ENCODE results near the gene GK. TPM values are rescaled to one million over a fixed set of nuclear protein-coding genes. Genes with fewer than 3 reads are reported as not detected.

The GK gene
- total RNA-seq, 1 experiment from 2014 or later, result 1.7 TPM

DNA sequence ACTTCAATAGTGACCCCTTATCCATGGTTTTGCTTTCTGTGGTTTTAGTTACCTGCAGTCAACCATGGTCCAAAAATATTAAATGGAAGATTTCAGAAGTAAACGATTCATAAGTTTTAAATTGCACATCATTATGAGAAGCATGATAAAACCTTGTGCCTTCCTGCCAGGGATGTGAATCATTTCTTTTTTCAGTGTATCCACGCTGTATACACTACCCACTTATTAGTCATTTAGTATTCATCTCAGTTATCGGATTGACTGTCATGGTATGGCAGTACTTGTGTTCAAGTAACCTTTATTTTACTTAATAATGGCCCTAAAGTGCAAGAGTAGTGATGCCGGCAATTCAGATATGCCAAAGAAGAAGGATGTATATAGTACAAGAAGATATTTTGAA lies 38.0 kb upstream of the GK start:
- H3K4me3 ChIP-seq (ENCODE audit: low read depth in 2 of 2, low read length in 2 of 2), result no peak overlapping the region
- ChIA-PET POLR2A (no interaction called here), CTCF (no interaction called here)
- ATAC-seq (no peak), DNase-seq (ENCODE audit: low read depth, low spot score) (no peak)
- no peak for TF ChIP-seq SIN3A (IDR thresholded peaks at IDR 0.05; ENCODE audit: borderline replicate concordance, insufficient read depth, low read depth, low read length)
- TF ChIP-seq TCF7L2 (IDR thresholded peaks at IDR 0.05; ENCODE audit: low read depth, low read length), result no peak
- TF ChIP-seq POLR2AphosphoS5 (IDR thresholded peaks at IDR 0.05; ENCODE audit: low read depth, low read length), result no peak
- TF ChIP-seq, protein P1, sequence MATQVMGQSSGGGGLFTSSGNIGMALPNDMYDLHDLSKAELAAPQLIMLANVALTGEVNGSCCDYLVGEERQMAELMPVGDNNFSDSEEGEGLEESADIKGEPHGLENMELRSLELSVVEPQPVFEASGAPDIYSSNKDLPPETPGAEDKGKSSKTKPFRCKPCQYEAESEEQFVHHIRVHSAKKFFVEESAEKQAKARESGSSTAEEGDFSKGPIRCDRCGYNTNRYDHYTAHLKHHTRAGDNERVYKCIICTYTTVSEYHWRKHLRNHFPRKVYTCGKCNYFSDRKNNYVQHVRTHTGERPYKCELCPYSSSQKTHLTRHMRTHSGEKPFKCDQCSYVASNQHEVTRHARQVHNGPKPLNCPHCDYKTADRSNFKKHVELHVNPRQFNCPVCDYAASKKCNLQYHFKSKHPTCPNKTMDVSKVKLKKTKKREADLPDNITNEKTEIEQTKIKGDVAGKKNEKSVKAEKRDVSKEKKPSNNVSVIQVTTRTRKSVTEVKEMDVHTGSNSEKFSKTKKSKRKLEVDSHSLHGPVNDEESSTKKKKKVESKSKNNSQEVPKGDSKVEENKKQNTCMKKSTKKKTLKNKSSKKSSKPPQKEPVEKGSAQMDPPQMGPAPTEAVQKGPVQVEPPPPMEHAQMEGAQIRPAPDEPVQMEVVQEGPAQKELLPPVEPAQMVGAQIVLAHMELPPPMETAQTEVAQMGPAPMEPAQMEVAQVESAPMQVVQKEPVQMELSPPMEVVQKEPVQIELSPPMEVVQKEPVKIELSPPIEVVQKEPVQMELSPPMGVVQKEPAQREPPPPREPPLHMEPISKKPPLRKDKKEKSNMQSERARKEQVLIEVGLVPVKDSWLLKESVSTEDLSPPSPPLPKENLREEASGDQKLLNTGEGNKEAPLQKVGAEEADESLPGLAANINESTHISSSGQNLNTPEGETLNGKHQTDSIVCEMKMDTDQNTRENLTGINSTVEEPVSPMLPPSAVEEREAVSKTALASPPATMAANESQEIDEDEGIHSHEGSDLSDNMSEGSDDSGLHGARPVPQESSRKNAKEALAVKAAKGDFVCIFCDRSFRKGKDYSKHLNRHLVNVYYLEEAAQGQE (IDR thresholded peaks at IDR 0.05; ENCODE audit: insufficient read depth in 1 of 2, low read depth in 2 of 2, low read length in 1 of 2), result no peak
- TF ChIP-seq, protein P2, sequence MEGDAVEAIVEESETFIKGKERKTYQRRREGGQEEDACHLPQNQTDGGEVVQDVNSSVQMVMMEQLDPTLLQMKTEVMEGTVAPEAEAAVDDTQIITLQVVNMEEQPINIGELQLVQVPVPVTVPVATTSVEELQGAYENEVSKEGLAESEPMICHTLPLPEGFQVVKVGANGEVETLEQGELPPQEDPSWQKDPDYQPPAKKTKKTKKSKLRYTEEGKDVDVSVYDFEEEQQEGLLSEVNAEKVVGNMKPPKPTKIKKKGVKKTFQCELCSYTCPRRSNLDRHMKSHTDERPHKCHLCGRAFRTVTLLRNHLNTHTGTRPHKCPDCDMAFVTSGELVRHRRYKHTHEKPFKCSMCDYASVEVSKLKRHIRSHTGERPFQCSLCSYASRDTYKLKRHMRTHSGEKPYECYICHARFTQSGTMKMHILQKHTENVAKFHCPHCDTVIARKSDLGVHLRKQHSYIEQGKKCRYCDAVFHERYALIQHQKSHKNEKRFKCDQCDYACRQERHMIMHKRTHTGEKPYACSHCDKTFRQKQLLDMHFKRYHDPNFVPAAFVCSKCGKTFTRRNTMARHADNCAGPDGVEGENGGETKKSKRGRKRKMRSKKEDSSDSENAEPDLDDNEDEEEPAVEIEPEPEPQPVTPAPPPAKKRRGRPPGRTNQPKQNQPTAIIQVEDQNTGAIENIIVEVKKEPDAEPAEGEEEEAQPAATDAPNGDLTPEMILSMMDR (IDR thresholded peaks at IDR 0.05), result no peak
- H3K36me3 ChIP-seq (ENCODE audit: control insufficient read depth, insufficient read depth, low read length), result no peaks in the 10 kb centered on the region
- no peak overlapping the region for H3K27ac ChIP-seq (ENCODE audit: low read length)
- H3K9me3 ChIP-seq (ENCODE audit: control insufficient read depth, insufficient read depth, low read depth, low read length), result no peaks in the 10 kb centered on the region
- intact Hi-C loops (cut with micrococcal nuclease; ENCODE audit: unreplicated experiment), result no loop called here
- no peaks in the 10 kb centered on the region for H3K27me3 ChIP-seq (ENCODE audit: control insufficient read depth, insufficient read depth, low read length)
- BruUV-seq (replicated peaks), result no TSS peak
- H3K4me1 ChIP-seq (ENCODE audit: control insufficient read depth, insufficient read depth, low read length), result no peaks in the 10 kb centered on the region
- in situ Hi-C loops (cut with HindIII; ENCODE audit: low pct_unique_long_range_greater_than_20kb, low sequenced_read_pairs), result no loop called here

- POLR2A ChIA-PET, result no interaction called here
Observed at GRCh38 chrX:30618160-30618765, 35.0 kb upstream of the GK start.

More at GRCh38 chrX:30618160-30618765, 35.0 kb upstream of the GK start:
- no peak overlapping the region for H3K4me3 ChIP-seq (ENCODE audit: low read depth in 2 of 2, low read length in 2 of 2)
- H3K27ac ChIP-seq (ENCODE audit: low read length), result no peak overlapping the region
- in situ Hi-C loops (cut with HindIII; ENCODE audit: low pct_unique_long_range_greater_than_20kb, low sequenced_read_pairs) (no loop called here), intact Hi-C loops (cut with micrococcal nuclease; ENCODE audit: unreplicated experiment) (no loop called here)
- BruUV-seq (replicated peaks), result no TSS peak
- CTCF ChIA-PET, result no interaction called here
- TF ChIP-seq, protein P1 (IDR thresholded peaks at IDR 0.05; ENCODE audit: insufficient read depth in 1 of 2, low read depth in 2 of 2, low read length in 1 of 2), result no peak
- TF ChIP-seq, protein P2 (IDR thresholded peaks at IDR 0.05), result peak; percentile 32; the same call in 1 of the 2 replicates
- no peak for TF ChIP-seq POLR2AphosphoS5 (IDR thresholded peaks at IDR 0.05; ENCODE audit: low read depth, low read length)
- TF ChIP-seq TCF7L2 (IDR thresholded peaks at IDR 0.05; ENCODE audit: low read depth, low read length), result no peak
- H3K4me1 ChIP-seq (ENCODE audit: control insufficient read depth, insufficient read depth, low read length), result no peaks in the 10 kb centered on the region
- DNase-seq (ENCODE audit: low read depth, low spot score) (no peak), ATAC-seq (no peak)
- no peaks in the 10 kb centered on the region for H3K9me3 ChIP-seq (ENCODE audit: control insufficient read depth, insufficient read depth, low read depth, low read length)
- H3K36me3 ChIP-seq (ENCODE audit: control insufficient read depth, insufficient read depth, low read length), result no peaks in the 10 kb centered on the region
- H3K27me3 ChIP-seq (ENCODE audit: control insufficient read depth, insufficient read depth, low read length), result no peaks in the 10 kb centered on the region
